Mucosa of rectum (tissue), 2 donors: Measurements from ENCODE around the gene CHGA.

Experiments used
- H3K27ac ChIP-seq, 2 donors: one replicate each; pipeline ENCODE4 v1.7.0; 2013; ENCODE audit warnings: inconsistent platforms in 2 of 2, low read depth in 2 of 2, low read length in 2 of 2
- H3K27me3 ChIP-seq, 2 donors: one replicate each; pipeline ENCODE4 v1.7.0; 2013; ENCODE audit warnings: low read length in 2 of 2; ENCODE audit not compliant: control insufficient read depth in 2 of 2, insufficient read depth in 2 of 2
- H3K36me3 ChIP-seq, 2 donors: one replicate each; pipeline ENCODE4 v1.7.0; 2013; ENCODE audit warnings: low read length in 2 of 2; ENCODE audit not compliant: control insufficient read depth in 2 of 2, insufficient read depth in 2 of 2
- H3K4me1 ChIP-seq, 2 donors: one replicate each; pipeline ENCODE4 v1.7.0; 2013; ENCODE audit warnings: low read length in 2 of 2, mild to moderate bottlenecking in 1 of 2; ENCODE audit not compliant: control insufficient read depth in 2 of 2, insufficient read depth in 2 of 2
- H3K4me3 ChIP-seq, 2 donors: one replicate each; pipeline ENCODE4 v1.7.0; 2013; ENCODE audit warnings: low read length in 2 of 2
- H3K9ac ChIP-seq, 2 donors: one replicate each; pipeline ENCODE4 v1.7.0; 2013; ENCODE audit warnings: low read length in 2 of 2, low read depth in 1 of 2, mild to moderate bottlenecking in 1 of 2
- H3K9me3 ChIP-seq, 2 donors: one replicate each; pipeline ENCODE4 v1.7.0; 2013; ENCODE audit warnings: low read length in 2 of 2; ENCODE audit not compliant: control insufficient read depth in 2 of 2
- donor health status: healthy.
- donor health status: Normal muscosa, but diverticular disease.

Gene CHGA

DNA sequence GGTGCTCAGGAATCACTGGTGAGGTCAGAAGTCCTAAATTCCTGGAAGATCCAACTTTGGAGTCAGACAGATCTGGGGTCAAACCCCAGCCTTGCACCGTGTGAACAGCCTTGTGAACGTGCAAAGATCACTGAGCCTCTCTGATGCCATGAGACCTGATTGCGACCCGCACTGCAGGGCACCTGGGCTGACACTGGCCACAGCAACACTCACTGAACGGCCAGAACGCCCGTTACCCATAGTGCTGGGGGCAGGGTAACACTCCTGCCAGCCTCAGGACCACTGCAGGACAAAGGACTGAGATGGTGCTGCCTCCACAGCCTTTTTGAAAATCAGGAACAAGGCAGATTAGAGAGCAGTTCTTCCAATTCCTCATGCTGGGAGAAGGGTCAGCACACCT is 28.3 kb downstream of the CHGA start:
- Histone ChIP-seq H3K4me3 (no peak overlapping the region), H3K9ac (no peak overlapping the region), H3K36me3 (peaks cover 28 to 42% of the 10 kb centered on the region in 2 donors), H3K4me1 (peaks cover 2 to 5% of the 10 kb centered on the region in 2 donors), H3K27me3 (no peaks in the 10 kb centered on the region), H3K9me3 (no peaks in the 10 kb centered on the region), H3K27ac (no peak overlapping the region)

DNA sequence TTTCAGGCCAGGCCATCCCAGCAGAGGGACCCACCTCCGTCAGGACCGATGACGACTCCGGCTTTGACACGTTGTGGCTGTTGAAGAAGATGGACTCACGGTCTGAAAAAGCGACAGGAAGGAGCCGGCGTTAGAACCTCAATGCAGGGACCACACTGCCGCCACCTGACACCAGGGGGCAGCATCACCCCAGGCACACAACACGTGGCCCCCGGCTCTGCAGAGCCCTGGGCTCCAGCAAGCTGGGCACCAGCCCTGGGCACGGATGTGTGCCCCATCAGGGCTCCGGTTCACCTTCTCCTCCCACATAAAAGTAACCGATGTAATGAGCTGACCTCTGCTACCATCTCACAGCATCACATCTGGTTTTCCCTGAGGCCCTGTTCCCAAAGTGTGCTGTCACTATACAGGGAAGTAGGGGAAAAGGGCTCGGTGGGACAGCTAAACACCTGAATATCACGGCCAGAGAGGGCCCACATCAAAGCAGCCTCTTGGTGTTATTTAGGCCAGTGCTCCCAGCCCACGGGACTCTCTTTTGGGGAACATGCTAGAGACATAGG is 29.0 kb downstream of the CHGA start:
- Histone ChIP-seq H3K36me3 (peaks cover 32 to 48% of the 10 kb centered on the region in 2 donors), H3K9ac (no peak overlapping the region), H3K9me3 (no peaks in the 10 kb centered on the region), H3K4me3 (no peak overlapping the region), H3K27ac (no peak overlapping the region), H3K4me1 (no peaks in the 10 kb centered on the region), H3K27me3 (no peaks in the 10 kb centered on the region)

DNA sequence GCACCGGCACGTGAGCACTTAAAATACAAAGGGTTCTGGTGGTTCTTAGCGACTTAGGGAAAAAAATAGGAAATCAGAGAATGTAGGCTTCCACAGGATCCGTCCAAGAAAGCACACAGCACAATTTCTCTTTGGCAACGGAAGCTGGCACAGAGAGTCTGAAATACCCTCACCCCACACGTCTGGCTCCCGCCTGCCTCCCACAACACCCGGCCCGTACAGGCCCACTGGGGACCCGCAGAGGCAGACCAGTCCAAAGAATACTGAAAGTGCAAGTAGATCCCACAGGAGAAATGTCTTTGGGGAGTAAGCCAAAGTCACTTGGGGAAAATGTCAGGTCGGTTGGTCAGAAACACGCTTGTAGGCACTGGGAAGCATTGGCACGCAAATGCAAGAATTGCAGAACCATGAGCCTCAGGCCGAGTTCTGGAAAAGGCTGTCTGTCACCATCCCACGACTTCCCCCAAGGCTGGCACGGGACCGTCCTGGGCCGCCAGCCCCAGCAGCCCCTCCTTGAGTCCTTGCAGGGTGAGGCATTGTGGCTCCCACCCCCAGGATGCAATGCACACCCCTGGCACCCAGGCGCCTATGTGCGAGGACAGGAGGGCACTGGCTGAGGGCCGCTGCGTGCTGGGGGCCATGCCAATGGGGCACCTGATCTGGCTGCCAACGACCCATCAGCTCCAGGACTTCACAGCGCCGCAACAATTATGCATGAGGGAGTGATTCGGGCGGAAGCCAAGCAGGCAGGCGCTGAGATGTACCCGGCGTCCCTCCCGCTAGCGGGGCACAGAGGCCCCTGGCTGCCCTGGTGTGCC is 29.7 kb downstream of the CHGA start:
- Histone ChIP-seq H3K9me3 (no peaks in the 10 kb centered on the region), H3K36me3 (peaks cover 37 to 53% of the 10 kb centered on the region in 2 donors), H3K27ac (no peak overlapping the region), H3K4me1 (no peaks in the 10 kb centered on the region), H3K4me3 (no peak overlapping the region), H3K27me3 (no peaks in the 10 kb centered on the region), H3K9ac (no peak overlapping the region)

DNA sequence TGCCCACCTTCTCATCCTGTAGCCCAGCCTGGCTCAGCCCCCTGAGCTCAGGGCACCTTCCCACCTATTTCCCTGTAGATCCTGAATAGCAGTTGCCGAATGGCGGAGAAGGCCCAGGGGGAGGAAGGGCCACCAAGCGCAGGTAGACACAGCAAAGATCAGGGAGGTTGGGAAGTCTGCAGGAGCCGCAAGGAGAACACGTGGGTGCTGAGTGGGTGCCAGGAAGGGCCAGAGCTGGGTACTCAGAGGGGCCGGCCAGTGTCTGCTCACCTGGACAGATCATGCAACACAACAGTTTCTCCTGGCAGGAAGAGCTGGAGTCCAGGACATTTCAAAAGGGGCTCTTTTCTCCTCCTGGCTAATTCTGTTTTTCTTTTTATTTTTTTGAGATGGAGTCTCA is 30.6 kb downstream of the CHGA start:
- H3K27ac ChIP-seq = no peak overlapping the region
- no peaks in the 10 kb centered on the region for H3K4me1 ChIP-seq
- peaks cover 41 to 54% of the 10 kb centered on the region in 2 donors for H3K36me3 ChIP-seq
- no peaks in the 10 kb centered on the region for H3K9me3 ChIP-seq
- H3K27me3 ChIP-seq = no peaks in the 10 kb centered on the region
- H3K4me3 ChIP-seq = no peak overlapping the region
- H3K9ac ChIP-seq = no peak overlapping the region

DNA sequence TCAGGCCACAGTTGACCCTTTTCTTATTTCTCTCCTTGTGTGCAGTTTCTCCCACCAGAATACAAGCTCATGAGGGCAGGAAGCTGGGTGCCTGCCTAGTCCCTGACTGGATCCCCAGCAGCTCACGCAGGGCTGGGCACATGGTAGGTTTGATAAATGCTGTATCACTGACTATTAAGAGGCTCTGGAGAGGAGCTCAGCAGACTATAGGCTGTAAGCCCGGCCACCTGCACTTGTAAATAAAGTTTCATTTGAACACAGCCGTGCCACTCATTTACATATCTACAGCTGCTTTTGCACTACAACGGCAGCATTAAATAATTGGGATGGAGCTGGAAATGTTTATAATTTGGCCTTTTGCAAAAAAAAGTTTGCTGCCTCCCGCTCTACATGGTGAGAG is 32.0 kb downstream of the CHGA start:
- Histone ChIP-seq H3K9me3 (no peaks in the 10 kb centered on the region), H3K27ac (no peak overlapping the region), H3K4me1 (no peaks in the 10 kb centered on the region), H3K36me3 (peaks cover 44 to 56% of the 10 kb centered on the region in 2 donors), H3K27me3 (no peaks in the 10 kb centered on the region), H3K9ac (no peak overlapping the region), H3K4me3 (no peak overlapping the region)

DNA sequence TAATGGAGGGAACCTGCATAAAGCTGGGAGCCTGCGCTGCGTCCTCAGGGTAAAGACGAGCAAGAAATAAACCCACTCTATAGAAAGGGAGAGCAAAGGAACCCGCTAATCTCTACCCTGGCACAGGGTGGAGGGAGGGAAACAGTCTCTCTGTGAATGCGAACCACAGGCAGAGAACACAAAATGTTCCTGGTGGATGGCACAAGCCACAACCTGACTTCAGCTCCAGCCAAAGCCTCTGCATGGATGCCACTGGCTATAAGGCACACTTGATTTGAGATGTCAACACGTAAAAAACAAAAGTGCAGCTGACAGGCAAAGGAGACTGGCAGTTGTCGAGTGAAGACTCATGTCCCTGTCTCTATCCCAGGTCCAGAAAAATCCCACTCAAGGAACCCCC is 32.4 kb downstream of the CHGA start:
- H3K27me3 ChIP-seq = no peaks in the 10 kb centered on the region
- H3K27ac ChIP-seq = no peak overlapping the region
- H3K9ac ChIP-seq = no peak overlapping the region
- no peak overlapping the region for H3K4me3 ChIP-seq
- no peaks in the 10 kb centered on the region for H3K4me1 ChIP-seq
- no peaks in the 10 kb centered on the region for H3K9me3 ChIP-seq
- peaks cover 45 to 54% of the 10 kb centered on the region in 2 donors for H3K36me3 ChIP-seq

DNA sequence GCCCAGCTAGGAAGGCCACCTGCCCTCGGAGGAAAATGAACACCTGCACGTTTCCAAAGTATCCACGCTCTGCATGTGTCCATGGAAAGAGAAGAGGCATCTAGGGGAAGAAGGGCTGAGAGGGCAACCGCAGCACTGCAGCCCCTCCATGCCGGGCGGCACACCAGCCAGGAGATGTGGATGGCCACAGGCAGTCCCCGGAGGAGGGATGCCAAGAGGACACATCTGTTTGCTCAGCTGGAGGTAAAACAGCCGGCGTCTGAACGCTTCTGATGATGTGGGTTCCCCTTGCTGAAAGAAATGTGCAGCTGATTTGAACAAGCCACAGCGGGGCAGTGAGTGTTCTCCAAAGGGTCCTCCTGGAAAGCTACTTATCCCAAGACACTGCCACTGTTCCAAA is 34.0 kb downstream of the CHGA start:
- H3K36me3 ChIP-seq = peaks cover 33 to 44% of the 10 kb centered on the region in 2 donors
- H3K27me3 ChIP-seq = no peaks in the 10 kb centered on the region
- H3K4me1 ChIP-seq = no peaks in the 10 kb centered on the region
- no peaks in the 10 kb centered on the region for H3K9me3 ChIP-seq
- H3K4me3 ChIP-seq = no peak overlapping the region
- no peak overlapping the region for H3K9ac ChIP-seq
- H3K27ac ChIP-seq = no peak overlapping the region

DNA sequence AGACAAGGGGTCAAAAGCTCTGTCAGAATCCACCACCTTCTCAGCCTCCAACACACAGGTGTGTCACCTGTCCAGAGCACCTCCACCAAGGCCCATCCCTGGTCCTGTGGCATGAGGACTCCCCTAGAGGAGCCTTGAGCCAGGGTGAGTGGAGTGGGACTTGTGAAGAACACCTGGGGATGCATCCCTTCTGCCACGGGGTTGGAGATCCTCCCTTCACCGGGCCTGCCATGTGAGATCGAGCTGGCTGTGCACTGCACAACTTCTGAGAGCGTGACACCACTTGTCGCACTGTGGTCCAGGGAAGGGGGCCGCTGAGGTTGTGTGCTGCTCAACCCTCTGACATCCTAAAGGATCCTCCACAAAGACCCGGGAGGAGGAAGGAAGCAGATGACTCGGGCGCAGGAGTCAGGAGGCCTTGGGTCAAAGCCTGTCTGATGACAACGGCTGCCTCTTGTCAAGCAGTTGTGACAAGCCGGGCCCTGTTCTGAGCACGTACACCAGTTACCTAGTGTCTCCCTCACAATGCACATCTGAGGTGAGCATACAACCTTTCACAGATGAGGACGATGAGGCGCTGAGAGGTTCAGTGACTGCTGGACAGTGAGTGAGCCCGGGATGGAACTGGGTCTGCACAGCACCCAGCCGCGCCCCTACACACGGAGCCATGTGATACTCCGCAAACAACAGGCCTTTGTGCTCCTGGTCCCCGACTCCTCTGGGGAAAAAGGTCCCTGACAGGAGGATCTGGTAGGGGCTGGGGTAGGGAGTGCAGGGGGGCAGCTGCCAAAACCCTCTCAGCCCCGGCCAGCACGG is 35.6 kb downstream of the CHGA start:
- H3K4me3 ChIP-seq = no peak overlapping the region
- H3K27ac ChIP-seq = no peak overlapping the region
- H3K36me3 ChIP-seq = peaks cover 37 to 46% of the 10 kb centered on the region in 2 donors
- H3K27me3 ChIP-seq = no peaks in the 10 kb centered on the region
- H3K9me3 ChIP-seq = no peaks in the 10 kb centered on the region
- H3K9ac ChIP-seq = no peak overlapping the region
- peaks cover 3% of the 10 kb centered on the region in 2 donors for H3K4me1 ChIP-seq

DNA sequence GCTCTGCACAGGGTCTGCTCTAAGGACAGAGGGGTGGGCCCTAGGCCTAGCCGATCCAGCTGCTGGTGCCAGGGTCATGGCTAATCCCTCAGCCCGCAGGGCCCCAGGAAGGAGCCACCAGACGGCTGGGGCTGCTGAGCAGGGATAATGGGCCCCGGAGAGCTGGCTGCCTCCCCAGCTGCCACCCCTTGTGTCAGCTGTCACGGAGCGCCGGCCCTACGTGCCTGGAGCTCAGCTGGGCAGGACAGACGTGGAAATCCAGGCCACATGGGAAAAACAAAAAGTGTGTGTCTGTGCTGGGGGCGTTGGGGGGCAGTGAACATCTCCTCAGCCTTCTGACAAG is 36.2 kb downstream of the CHGA start:
- Histone ChIP-seq H3K27me3 (no peaks in the 10 kb centered on the region), H3K27ac (no peak overlapping the region), H3K9ac (no peak overlapping the region), H3K36me3 (peaks cover 37 to 45% of the 10 kb centered on the region in 2 donors), H3K4me3 (no peak overlapping the region), H3K4me1 (peaks cover 9% of the 10 kb centered on the region in 2 donors), H3K9me3 (no peaks in the 10 kb centered on the region)
